WERI-Rb-1 (cell line): Measurements from ENCODE around the gene IER2.
A peak's percentile ranks its signal among the peaks of the same experiment; 100 is the strongest.

Experiments used
- DNase-seq: peaks from one replicate; pipeline ENCODE4 v3.0.0-alpha.2; 2020
- H3K27ac ChIP-seq: fragments of 250-450 bp; sonication (Bioruptor Pico); 2 replicates; pipeline ENCODE4 v1.5.1; 2020; ENCODE audit warnings: mild to moderate bottlenecking, moderate library complexity
- H3K27me3 ChIP-seq: fragments of 250-450 bp; sonication (Bioruptor Pico); 2 replicates; pipeline ENCODE4 v1.5.1; 2021; ENCODE audit warnings: mild to moderate bottlenecking, low read depth, moderate library complexity; ENCODE audit not compliant: insufficient read depth, severe bottlenecking
- H3K36me3 ChIP-seq: fragments of 250-450 bp; sonication (Bioruptor Pico); 2 replicates; pipeline ENCODE4 v1.5.1; 2020; ENCODE audit warnings: mild to moderate bottlenecking, moderate library complexity
- H3K4me3 ChIP-seq: 2 replicates; pipeline ENCODE4 v1.5.1; 2011; ENCODE audit warnings: low read depth, mild to moderate bottlenecking, control low read depth, low read length
- H3K9me3 ChIP-seq: fragments of 250-450 bp; sonication (Bioruptor Pico); 2 replicates; pipeline ENCODE4 v1.5.1; 2021; ENCODE audit warnings: mild to moderate bottlenecking, moderate library complexity; ENCODE audit not compliant: severe bottlenecking
- TF ChIP-seq, protein P1 (sequence below): IDR thresholded peaks from 2 replicates; pipeline ENCODE4 v1.5.1; 2011; ENCODE audit warnings: low read depth, mild to moderate bottlenecking, control low read depth, inconsistent platforms, low read length

Gene IER2

DNA sequence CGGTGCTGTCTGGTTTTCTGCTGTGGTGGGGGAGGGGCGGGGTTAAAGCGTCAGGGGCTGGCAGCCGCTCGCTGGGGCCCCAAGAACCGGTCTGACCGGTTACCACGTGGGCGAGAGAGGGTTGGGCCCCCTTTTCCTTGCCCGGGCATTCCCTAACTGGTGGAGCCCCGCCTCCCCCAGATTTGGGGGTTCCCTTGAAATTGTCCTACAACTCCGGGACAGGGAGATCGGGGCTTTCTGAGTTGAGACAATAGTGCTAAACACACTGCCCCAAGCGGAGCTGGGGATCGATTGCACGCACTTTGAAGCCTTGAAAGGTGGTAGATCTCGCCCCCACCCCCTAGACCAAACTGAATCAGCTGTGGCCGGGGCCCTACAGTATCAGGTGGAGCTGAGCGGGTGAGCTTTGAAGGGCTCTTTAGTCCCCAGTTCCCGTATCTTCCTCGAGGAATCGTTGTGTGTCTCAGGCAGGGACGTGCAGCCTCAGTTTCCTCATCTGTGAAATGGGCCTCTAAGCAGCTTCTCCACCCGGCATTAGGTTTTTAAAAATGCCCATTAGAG, 4.8 kb downstream of the IER2 start:
- H3K27ac ChIP-seq = no peak overlapping the region; the same call in none of the 2 replicates
- DNase-seq = peak; percentile 28
- TF ChIP-seq, protein P1, sequence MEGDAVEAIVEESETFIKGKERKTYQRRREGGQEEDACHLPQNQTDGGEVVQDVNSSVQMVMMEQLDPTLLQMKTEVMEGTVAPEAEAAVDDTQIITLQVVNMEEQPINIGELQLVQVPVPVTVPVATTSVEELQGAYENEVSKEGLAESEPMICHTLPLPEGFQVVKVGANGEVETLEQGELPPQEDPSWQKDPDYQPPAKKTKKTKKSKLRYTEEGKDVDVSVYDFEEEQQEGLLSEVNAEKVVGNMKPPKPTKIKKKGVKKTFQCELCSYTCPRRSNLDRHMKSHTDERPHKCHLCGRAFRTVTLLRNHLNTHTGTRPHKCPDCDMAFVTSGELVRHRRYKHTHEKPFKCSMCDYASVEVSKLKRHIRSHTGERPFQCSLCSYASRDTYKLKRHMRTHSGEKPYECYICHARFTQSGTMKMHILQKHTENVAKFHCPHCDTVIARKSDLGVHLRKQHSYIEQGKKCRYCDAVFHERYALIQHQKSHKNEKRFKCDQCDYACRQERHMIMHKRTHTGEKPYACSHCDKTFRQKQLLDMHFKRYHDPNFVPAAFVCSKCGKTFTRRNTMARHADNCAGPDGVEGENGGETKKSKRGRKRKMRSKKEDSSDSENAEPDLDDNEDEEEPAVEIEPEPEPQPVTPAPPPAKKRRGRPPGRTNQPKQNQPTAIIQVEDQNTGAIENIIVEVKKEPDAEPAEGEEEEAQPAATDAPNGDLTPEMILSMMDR = peak; percentile 19; the same call in 1 of the 2 replicates
- H3K9me3 ChIP-seq = no peaks in the 10 kb centered on the region
- peak overlapping the region; percentile 86 for H3K4me3 ChIP-seq
- peaks cover 11% of the 10 kb centered on the region for H3K36me3 ChIP-seq
- H3K27me3 ChIP-seq = no peaks in the 10 kb centered on the region

DNA sequence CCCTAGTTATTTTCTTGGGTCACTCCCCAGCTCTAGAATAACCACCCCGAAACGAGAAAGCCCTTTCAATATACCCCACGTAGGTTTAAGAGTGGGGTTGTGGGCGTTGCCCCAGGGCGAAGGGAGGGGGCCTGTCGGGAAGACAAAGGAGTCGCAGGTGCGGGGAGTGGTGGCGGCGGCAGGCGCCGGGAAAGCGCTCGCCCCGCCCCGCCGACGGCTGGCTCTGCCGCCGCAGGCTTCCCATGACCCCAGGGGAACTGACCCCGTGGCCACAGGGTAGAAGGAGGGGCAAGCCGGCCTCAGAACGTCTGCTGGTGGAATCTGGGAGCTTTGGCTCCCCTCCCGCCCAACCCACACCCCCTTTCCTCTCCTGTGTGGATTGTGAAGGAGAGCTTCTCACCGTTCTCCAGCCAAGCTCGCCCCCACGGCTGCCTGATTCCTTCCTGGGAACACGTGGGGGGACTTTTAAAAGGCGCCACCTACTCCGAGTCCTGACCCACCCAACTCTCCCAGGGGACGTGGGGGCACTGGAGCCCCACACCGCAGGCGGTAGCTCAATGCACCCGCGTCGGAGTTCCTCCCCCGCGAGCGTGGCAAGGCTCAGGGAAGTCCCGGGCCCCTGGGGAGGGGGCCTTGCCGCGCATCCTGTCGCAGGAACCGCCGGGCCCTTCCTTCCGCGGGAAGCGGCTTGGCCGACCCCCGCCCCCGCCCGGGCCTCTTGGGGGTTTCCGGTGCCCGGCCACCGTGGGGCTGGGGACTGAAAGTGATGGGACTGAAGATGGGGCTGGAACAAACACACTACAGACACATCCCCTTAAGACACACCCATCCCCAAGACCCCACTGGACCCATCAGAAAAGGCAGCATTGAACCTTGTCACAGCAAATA, 5.5 kb downstream of the IER2 start:
- peak; percentile 30 for DNase-seq
- Histone ChIP-seq H3K27ac (no peak overlapping the region; the same call in 1 of the 2 replicates), H3K27me3 (no peaks in the 10 kb centered on the region), H3K36me3 (peaks cover 11% of the 10 kb centered on the region), H3K9me3 (no peaks in the 10 kb centered on the region), H3K4me3 (no peak overlapping the region)
- TF ChIP-seq, protein P1 = no peak

GRCh38 chr19:13159713-13160112, 9.5 kb downstream of the IER2 start:
- Histone ChIP-seq H3K36me3 (no peaks in the 10 kb centered on the region; the same call in 1 of the 2 replicates), H3K27me3 (no peaks in the 10 kb centered on the region), H3K4me3 (no peak overlapping the region), H3K9me3 (no peaks in the 10 kb centered on the region), H3K27ac (no peak overlapping the region)
- DNase-seq = no peak
- TF ChIP-seq, protein P1 = no peak

DNA sequence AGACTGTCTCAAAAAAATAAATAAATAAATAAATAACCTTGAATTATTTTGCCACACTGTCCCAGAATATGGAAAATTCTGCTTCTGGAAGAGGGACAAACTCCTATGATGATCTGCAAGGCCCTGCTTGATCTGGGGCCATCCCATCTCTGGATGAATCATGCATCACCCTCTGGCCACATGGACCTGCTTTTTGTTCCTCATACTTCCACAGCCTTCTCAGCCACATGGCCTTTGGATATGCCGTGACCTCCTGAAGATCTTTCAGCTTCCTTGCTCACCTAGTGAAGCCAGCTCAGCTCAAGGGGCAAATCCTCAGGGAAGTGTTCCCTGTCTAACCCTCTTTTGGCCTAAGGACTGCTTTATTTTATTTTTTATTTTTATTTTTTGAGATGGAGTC, 10.3 kb downstream of the IER2 start:
- no peak for DNase-seq
- Histone ChIP-seq H3K27ac (no peak overlapping the region), H3K4me3 (no peak overlapping the region), H3K36me3 (no peaks in the 10 kb centered on the region; the same call in 1 of the 2 replicates), H3K27me3 (no peaks in the 10 kb centered on the region), H3K9me3 (no peaks in the 10 kb centered on the region)
- TF ChIP-seq, protein P1 = no peak

DNA sequence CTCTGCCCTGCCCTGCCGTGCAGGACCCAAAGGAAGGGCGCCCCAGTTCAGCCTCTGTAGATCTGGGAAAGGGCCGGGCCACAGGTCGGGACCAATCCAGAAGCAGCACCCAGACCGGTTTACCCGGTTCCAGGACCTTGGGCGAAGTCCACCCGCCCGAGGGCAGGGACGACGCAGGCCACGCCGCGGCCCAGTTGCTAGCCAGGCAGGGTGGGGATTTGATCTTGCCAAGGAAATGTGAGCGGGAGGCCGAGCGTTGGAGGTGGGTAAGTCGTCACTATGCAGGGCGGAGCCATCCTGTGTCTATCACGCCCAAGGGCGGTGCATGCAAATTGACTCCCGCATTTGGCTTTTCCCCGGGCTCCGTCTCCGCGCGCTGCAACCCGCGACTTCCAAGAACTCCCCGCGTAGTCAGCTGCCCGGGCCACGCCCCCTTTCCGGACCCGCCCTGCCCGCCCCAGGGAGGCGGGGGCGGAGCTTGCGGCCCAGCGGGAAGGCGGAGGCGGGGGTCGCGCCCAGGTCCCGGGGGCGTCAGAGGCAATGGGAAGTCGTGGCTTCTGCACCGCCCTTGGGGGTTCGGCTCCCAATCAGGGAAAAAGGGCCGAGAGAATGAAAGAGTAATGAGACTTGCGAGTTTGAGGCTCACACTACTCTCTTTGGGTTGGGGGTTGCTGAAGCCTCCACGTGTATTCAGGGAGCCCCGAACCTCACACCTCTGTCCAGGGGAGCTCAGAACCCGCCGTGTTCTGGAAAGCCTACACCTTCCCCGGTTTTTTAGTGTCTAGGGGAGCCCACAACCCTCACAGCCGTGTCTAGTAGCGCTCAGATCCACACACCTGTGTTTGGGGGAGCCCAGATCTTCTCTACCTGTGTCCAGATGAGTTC, 12.8 kb downstream of the IER2 start:
- Histone ChIP-seq H3K4me3 (peak overlapping the region; percentile 66), H3K36me3 (no peaks in the 10 kb centered on the region), H3K9me3 (no peaks in the 10 kb centered on the region), H3K27ac (peak overlapping the region; percentile 100), H3K27me3 (no peaks in the 10 kb centered on the region)
- TF ChIP-seq, protein P1 = no peak
- peak; percentile 99 for DNase-seq
